NCI-H2107 (cell line): ENCODE data around the gene CAVIN1.
"Not testable (repeated sequence)": the region's sequence is repeated elsewhere in the genome, so short reads cannot be mapped to it uniquely, and the experiment has no call there.

ENCODE experiments used
- DNase-seq: peaks from one replicate; lab custom pipeline; 2025; lab: John Stamatoyannopoulos, UW

The CAVIN1 gene

GRCh38 chr17:42422958-42423712 lies at the start of gene CAVIN1:
Gene CAVIN1, minus strand, starts transcription at chr17:42423256. Its CDS starts 159 bp downstream, at chr17:42423097.
- no peak for DNase-seq

DNA sequence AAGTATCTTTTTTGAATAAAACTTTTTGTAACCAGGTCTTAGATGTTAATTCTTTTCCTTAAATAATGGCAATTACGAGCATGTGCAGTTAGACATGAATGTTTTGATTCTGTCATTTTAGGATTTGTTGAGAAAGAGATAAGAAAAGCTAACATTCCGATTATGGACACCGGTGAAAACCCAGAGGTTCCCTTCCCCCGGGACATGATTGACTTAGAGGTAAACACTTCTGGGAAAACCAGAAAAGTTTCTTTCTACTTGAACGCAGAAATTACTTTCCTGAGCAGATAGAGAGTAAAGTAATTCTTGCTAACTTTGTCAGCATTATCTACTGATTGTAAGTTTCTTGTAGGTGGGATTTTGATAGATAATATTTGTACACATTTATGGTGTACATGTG lies 44.8 kb upstream of the CAVIN1 start:
- no peak for DNase-seq

- DNase-seq = no peak
Observed at GRCh38 chr17:42463976-42464400, 40.9 kb upstream of the CAVIN1 start.

- no peak for DNase-seq
Observed at GRCh38 chr17:42460371-42460770, 37.3 kb upstream of the CAVIN1 start.

GRCh38 chr17:42459801-42460281 lies 36.8 kb upstream of the CAVIN1 start:
- DNase-seq = no peak

- DNase-seq = no peak
Observed at GRCh38 chr17:42459256-42459800, 36.3 kb upstream of the CAVIN1 start.

DNA sequence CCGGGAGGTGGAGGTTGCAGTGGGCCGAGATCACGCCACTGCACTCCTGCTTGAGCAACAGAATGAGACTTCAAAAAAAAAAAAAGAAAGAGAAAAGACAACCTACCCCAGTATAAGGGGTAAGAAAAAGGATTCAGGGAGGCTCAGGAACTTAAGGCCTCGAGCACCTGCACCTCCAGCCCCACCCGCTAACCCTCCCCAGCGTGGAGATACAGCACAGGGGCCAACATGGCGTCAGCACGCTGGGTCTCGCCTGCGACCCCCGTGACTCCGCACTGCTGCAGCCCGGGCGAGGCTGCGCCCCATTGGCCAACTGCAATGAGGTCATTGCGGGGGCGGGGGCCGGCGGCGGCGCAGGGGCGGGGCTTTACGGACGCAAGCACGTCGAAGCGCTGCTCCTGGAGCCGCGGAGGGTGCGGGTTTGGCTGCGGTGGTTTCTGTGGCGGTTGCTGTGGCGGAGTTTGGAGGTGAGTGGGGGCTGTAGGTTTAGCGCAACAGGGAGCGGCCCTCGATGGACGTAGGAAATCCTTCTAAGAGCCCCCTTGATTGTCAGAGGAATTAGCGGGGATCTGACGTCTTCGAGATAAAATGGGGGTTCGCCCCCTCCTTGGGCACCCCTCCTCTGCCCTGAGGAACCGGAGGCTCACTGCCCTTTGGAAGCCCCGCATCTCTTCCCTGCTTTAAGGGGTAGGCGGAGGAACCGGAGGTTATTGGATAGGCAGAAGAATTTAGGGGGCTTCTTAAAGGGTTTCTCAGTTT lies 35.6 kb upstream of the CAVIN1 start, which contains the start of gene ATP6V0A1:
TSS of gene ATP6V0A1 (plus strand) at position 382 of the 759 bp plus-strand sequence. CDS start 2,017 bp downstream, outside the sequence.
- peak; percentile 88 for DNase-seq

GRCh38 chr17:42457107-42457792 lies 34.2 kb upstream of the CAVIN1 start:
- no peak for DNase-seq

GRCh38 chr17:42456223-42457106 lies 33.4 kb upstream of the CAVIN1 start:
- no peak for DNase-seq

DNA sequence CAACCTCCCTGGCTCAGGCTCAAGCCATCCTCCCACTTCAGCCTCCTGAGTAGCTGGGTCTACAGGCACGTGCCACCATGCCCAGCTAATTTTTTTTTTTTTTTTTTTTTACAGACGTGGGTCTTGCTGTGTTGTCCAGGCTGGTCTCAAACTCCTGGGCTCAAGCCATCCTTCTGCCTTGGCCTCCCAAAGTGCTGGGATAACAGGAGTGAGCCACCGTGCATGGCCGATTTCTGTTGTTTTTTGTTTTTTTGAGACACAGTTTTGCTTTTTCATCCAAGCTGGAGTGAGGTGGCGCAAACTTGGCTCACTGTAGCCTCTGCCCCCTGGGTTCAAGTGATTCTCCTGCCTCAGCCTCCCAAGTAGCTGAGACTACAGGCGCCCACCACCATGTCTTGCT lies 31.9 kb upstream of the CAVIN1 start:
- DNase-seq = not testable (repeated sequence)

GRCh38 chr17:42453439-42453838 lies 30.4 kb upstream of the CAVIN1 start:
- no peak for DNase-seq

- DNase-seq = not testable (repeated sequence)
Observed at GRCh38 chr17:42451270-42451669, 28.2 kb upstream of the CAVIN1 start.

DNA sequence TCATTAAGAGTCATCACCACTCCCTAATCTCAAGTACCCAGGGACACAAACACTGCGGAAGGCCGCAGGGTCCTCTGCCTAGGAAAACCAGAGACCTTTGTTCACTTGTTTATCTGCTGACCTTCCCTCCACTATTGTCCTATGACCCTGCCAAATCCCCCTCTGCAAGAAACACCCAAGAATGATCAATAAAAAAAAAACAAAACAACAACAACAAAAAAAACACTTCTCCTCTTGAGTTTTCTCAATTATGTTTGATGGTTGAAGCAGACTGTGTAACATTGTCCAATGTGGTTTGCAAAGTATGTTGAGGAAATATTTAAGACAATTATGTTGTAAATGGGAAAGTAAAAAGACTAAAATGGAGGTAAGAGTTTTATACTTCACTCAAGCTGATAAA lies 26.8 kb upstream of the CAVIN1 start:
- DNase-seq = not testable (repeated sequence)

GRCh38 chr17:42449176-42449575 lies 26.1 kb upstream of the CAVIN1 start:
- DNase-seq = not testable (repeated sequence)

DNA sequence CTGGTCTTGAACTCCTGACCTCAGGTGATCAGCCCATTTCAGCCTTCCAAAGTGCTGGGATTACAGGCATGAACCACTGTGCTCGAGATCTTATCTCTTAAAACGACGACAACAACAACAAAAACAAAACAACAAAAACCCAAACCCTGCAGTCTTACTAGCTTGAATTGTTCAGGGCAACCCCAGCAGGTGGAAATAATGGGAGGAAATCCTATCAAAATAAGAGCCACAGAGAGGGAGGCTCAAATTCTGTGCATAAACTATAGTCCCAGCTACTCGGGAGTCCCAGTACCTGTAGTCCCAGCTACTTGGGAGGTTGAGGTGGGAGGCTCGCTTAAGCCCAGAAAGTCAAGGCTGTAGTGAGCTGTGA lies 19.1 kb upstream of the CAVIN1 start:
- DNase-seq = no peak

DNA sequence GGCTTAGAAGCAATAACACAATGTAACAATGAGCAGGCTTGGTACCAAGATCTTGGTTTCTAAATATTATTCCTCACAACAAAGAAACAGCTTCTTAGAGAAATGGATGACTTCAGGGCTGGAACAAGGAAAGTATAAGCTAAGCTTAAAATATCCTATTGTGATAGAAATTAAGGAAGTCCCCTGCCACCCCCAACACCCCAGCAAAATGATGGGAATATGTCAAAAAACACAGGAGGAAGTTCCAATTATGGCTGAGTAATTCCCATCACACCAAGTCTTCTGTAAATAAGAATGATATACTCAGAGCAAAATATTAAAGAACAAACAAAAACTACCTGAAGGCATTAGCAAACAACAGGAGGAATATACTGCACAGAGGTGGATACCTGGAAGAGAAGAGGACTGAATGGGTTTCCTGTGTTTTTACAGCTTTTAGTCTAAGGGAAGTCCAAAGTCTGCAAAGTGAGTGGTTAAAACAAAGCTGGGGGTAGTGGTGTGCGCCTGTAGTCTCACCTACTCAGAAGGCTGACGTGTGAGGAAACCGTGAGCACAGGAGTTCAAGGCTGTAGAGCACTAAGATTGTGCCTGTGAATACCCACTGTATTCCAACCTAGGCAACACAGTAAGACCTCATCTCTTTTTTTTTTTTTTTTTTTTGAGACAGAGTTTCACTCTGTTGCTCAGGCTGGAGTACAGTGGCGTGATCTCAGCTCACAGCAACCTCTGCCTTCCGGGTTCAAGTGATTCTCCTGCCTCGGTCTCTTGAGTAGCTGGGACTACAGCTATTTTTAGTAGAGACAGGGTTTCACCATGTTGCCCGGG lies 18.5 kb upstream of the CAVIN1 start:
- DNase-seq = no peak

DNA sequence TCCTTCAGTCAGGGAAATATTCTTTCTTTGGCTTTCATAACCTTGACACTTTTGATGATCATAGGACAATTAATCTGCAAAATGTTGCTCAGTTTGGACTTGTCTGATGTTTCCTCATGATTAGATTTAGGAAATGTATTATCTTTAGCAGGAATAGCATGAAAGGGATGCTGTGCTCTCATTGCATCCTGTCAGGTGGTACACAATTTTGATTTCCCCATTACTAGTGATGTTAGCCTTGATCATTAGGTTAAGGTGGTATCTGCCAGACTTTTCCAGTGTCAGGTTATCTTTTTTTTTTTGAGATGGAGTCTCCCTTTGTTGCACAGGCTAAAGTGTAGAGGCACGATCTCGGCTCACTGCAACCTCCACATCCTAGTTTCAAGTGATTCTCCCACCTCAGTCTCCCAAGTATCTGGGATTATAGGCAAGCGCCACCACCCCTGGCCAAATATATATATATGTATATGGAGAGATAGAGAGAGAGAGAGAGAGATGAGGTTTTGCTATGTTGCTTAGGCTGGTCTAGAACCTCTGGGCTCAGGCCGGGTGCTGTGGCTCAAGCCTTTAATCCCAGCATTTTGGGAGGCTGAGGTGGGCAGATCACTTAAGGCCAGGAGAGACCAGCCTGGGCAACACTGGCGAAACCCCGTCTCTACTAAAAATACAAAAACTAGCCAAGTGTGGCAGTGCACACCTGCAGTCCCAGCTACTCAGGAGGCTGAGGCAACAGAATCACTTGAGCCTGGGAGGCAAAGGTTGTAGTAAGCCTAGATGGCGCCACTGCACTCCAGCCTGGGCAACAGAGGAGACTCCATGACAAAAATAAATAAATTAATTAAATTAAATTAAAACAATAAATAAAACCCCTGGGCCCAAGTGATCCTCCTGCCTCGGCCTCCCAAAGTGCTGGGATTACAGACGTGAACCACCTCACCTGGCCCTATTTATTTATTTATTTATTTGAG lies 15.8 kb upstream of the CAVIN1 start:
- DNase-seq = no peak

DNA sequence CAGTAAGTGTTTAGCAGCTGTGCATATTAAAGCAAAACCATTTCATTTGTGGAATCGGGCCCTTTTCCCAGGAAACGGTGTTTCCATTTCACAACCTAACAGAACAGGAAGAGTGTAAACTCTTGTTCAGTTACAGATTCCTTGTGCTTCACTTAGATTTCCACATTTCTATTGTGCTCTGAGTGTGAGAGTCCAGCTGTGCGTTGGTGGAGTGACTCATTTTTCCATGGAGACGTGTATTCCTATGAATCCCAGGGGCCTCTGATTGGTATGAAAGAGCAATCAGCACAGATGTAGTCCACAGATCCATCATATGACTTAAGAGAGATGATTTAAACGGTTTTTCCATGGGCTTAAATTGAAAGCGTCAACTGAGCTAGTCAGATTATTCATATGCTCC lies 13.3 kb upstream of the CAVIN1 start:
- no peak for DNase-seq

- no peak for DNase-seq
Observed at GRCh38 chr17:42431758-42432161, 8.7 kb upstream of the CAVIN1 start.
